NCI-H774 (cell line): ENCODE data around the gene IL5RA.

ENCODE experiments used
- DNase-seq: peaks from one replicate; lab custom pipeline; 2025; lab: John Stamatoyannopoulos, UW

Gene IL5RA

GRCh38 chr3:3065876-3066275 lies 44.3 kb downstream of the IL5RA start:
- DNase-seq: no peak

GRCh38 chr3:3064297-3064696 lies 45.9 kb downstream of the IL5RA start:
- DNase-seq: no peak

- DNase-seq: no peak
Observed at GRCh38 chr3:3059645-3060044, 50.5 kb downstream of the IL5RA start.

- DNase-seq: no peak
Observed at GRCh38 chr3:3053974-3054373, 56.2 kb downstream of the IL5RA start.

- DNase-seq: no peak
Observed at GRCh38 chr3:3038201-3038991, 71.8 kb downstream of the IL5RA start.

GRCh38 chr3:3037156-3037555 lies 73.0 kb downstream of the IL5RA start:
- no peak for DNase-seq

- DNase-seq: no peak
Observed at GRCh38 chr3:3031326-3031725, 78.8 kb downstream of the IL5RA start.

- DNase-seq: no peak
Observed at GRCh38 chr3:3027976-3028567, 82.1 kb downstream of the IL5RA start.

GRCh38 chr3:3023111-3023745 lies 86.9 kb downstream of the IL5RA start:
- DNase-seq: peak; percentile 63

- no peak for DNase-seq
Observed at GRCh38 chr3:3020209-3020608, 90.0 kb downstream of the IL5RA start.
